UCSD-AML1 (cell line): ENCODE measurements around the gene FBXW2.
A peak's percentile ranks its signal among the peaks of the same experiment; 100 is the strongest.
"Not testable (repeated sequence)": the region's sequence is repeated elsewhere in the genome, so short reads cannot be mapped to it uniquely, and the experiment has no call there.

Experiments used
- DNase-seq: peaks from one replicate; lab custom pipeline; 2025; ENCODE audit not compliant: unreplicated experiment; lab: John Stamatoyannopoulos, UW

Gene FBXW2

DNA sequence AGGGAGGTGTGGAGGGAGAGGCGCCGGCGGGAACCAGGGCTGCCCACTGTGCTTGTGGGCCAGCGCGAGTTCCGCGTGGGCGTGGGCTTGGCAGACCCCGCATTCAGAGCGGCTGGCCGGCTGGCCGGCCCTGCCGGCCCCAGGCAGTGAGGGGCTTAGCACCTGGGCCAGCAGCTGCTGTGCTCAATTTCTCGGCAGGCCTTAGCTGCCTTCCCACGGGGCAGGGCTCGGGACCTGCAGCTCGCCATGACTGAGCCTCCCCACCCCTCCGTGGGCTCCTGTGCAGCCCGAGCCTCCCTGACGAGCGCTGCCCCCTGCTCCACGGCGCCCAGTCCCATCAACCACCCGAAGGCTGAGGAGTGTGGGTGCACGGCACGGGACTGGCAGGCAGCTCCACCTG, 46.9 kb downstream of the FBXW2 start:
- not testable (repeated sequence) for DNase-seq

DNA sequence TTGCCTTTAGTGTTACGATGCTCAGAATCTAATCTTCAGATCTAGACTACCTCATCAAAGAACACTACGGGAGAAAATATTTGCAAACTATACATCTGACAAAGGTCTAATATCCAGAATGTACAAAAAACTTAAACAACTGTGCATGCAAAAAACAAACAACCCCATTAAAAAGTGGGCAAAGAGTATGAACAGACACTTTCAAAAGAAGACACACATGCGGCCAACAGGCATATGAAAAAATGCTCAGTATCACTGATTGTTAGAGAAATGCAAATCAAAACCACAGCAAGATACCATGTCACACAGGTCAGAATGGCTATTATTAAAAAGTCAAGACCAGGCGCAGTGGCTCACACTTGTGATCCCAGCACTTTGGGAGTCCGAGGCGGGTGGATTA, 47.9 kb downstream of the FBXW2 start:
- no peak for DNase-seq

DNA sequence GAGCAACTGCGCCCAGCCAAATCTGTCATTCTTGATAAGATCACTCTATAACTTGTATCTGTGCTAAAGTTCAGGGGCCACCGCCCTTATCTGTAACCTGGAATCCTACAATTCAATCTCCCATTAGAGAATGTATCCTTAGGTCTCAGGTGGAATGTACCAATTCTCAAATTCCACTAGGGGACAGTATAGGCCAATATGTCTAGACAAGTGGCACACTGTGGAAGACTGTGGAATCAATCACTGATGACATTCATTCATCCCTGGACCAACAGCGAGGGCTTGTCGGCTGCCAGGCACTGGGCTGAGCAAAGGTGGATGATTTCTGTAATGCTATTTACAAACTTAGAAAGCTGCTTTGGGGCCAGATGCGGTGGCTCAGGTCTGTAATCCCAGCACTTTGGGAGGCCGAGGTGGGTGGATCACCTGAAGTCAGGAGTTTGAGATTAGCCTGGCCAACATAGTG, 50.2 kb downstream of the FBXW2 start:
- DNase-seq: no peak

DNA sequence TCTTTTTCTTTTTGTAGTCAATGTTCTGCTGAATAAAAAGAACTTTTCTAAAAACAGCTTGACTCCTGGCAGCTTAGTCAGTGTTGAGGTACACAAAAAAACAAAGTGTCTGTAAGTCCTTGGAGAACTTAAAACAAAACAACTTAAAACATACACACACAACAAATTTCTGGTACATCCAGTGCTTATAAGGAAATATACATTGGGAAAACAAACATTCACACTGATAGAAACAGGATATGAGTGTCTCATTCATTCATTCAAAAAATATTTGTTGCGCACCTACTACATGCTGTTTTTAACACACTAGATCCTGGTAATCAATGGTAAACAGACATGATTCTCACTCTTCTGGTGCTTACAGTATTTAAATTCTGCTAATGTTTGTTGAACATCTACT, 51.5 kb downstream of the FBXW2 start:
- DNase-seq: no peak

DNA sequence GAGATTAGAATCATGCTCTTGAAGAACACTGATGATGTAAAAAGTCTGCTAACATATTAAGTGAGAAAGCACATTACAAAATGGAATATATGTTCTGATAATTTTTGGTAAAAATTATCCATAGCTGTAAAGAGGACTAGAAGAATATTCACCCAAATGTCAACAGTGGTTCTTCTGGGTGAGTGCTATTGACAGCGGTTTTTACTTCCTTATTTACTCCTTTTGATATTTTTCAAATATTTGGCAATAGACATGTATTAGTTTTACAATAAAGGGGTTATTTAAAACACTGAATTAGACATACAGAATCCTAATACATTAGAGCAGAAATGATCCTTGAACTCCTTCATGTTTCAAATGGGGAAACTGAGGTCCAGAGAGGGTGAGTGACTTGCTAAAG, 52.0 kb downstream of the FBXW2 start:
- DNase-seq: no peak

DNA sequence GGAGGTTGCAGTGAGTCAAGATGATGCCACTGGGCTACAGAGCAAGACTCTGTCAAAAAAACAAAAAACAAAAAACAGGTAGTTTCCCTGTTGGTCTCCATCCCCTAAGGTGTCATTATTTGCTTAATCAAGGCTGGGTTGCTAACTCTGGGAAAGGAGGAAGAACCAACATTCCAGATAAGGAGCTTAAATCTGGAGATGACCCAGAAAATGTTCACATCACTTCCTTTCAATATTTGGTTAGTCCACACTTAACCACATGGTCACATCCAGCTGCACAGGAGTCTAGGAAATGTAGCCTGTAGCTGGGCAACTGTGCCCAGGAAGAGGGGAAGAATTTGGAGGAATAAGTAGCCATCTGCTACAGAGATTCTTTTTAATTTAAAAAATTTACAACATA, 53.1 kb downstream of the FBXW2 start:
- DNase-seq: no peak

DNA sequence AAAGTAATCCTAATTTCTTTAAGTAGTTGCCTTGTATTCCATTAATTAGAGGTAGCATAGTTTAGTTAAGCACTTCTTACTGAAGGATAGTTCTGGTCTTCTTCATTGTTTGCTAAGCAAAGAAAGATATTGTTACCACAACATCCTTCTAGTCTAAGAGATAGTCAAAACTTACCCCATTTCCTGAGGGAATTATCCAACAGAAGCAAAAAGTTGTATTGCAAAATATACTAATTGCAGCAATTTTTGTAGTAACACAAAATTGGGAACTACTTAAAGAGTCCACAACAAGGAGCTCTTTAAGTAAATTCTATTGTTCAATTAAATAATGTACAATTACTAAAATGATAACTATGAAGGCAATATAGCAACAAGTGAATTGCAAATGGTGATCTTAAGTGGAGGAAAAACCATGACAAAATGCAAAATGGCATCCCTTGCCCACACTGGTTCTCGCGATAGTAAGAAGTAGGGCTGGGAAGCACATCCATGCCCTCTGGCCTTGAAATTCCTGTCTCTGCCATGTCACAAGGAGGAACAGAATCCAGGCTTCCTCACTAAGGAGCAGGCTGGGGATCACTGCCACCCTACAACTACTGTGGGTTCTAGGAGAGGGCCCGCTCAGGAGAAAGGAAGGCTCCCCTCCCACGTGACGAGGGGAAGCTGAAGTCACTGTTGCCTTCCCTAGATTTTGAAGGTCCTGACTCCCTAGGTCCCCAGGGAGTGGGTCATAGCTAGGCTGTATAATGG, 55.6 kb downstream of the FBXW2 start:
- DNase-seq: no peak

DNA sequence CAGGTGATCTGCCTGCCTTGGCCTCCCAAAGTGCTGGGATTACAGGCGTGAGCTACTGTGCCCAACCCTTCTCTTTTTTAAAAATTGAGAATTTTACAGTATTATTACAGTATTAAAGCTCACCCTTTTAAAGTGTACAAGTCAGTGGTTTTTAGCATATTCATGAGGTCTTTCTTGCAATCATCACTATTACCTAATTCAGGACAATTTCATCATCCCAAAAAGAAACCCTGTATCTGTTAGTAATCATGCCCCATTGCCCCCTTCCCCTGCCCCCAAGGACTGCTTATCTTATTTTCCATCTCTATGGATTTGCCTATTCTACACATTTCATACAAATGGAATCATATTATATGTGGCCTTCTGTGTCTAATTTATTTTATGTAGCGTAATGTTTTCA, 56.3 kb downstream of the FBXW2 start:
- DNase-seq: no peak

DNA sequence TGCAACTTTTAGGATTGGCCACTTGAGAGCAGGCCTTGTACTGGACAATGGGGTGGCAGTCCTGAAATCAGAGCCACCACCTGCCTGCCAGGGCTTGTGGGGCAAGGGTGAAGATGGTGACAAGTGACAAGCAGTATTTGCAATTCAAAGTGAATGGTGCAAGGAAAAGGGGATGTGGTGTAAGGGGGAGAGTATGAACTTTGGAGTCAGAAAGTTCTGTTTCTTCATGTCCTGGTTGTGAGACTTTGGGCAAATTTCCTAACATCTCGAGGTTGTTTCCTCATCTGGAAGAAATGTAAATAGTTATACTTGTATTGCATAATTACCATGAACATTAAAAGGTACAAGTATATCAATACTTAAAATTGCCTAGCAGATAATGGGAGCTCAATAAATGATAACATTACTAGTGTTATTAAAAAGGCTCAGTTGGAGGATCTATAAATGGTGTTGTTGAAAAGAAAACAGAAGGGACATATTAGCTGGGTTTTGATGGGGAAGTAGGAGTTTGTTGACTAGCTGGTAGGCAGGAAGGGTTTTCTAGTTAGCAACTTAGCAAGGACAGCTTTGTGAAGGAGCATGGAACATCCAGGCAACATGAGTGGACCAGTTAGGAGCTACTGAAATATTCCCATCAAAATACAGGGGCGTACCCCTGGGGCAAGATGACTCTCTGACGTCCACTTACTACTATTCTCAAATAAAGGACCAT, 57.6 kb downstream of the FBXW2 start:
- peak; percentile 37 for DNase-seq

DNA sequence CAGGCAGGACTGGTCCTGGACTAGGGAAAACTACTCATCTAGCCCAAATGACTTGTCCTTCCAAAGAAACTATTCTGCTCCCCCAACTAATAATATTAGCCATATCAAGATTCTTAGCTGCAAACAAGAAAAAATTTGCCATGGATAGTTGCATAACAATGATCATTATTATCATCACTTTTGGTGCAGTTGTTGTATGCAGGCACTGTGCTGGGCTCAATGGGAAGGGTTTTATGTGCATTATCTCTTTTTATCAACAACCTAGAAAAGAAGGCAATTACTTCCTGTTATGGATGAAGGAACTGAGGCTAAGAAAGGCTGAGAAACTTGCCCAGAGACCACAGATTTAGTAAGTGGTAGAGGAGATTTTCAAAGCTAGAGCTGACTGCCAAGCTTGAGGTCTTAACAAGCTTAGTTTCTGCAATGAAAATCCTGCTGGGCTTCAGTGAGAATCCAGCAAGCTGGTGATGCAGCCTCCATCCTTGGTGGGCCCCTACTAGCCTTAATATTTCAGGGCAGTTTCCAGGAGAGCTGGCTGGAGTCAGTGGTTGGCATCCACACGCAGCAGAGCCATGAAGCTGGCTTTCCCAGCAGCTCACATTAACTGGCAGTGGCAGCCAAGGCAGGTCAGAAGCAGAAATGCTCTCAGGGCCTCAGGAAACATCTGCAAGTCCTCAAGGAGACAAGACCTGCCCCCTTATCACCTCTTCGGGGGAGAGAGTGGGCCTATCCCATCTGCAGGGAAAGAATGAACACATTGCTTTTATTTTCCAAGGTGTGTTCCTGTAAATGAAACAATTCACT, 58.4 kb downstream of the FBXW2 start:
- DNase-seq: no peak

DNA sequence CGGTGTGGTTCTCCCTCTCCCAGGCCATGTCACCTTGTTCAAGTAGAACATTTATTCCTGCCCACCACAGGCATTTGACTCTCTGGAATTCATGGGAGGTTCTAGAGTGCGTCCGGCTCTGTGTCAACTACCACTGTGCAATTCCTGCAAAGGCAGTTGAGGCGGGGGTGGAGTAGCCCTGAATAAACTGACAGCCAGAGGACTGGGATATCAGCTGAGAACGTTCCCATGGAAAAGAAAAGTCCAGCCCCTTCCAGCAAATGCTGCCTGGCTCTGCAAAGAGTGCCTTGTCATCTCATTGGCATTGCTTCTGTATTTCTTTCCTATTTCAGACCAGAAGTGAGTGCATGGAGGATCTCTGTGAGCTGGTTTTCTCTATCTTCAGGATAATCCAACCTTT, 60.0 kb downstream of the FBXW2 start:
- no peak for DNase-seq

DNA sequence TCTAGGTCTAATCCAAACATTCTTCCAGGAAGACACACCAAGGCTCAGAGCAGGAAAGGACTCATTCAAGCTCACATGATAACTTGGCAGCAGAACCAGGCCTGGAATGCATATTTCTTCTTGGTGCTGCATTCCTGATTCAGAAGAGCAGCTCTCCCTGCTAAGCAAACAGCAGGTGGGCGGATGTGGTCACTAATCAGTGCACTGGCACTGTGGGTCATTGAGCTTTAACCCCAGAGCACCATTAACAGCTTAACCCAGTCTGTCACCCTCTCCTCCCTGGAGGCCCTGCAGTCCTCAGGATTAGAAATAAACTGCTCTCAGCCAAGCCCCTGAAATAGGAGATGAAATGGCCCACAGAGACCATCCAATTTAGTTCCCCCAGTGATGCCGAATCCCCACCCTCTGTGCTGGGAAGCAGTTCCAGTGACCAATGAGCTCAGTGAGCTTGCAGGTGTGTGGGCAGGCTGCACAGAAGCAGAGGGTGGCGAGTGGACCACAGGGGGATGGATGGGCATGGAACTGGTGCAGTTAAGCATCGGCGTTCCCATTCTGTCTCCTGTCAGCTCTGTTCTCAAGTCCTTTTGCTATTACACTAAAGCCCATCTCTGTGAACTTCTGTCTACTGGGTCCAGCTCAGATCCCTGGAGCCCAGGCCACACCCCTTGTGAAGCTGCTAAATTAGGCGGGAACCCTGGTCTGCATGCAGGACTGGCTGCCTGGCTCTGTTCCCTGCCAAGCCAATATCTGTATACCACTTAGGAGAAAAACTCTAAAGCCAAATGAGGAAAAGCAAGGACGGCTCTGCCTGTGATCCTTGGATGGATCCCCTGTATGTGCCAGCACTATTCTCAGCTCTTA, 62.3 kb downstream of the FBXW2 start:
- no peak for DNase-seq

DNA sequence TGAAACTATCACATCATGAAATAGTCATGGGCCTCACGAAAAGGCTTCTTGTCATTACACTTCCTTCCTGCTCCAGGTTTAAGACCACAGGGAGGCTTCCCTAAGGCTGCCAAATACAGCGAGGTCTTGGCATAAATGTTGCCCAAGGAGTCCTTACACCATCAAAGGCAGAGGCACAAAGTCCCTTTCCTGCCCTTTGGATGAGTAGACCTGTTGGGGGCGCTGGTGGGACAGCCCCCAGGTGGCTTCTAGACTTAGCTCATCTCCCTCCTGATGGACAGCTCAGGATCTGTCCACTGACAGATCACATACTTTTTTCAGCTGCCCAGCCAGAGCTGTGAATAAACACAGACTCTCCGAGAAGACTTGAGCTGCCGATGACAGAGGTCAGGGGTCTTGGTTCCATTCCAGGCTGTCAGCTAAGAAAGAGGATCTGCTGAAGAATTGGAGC, 63.4 kb downstream of the FBXW2 start:
- no peak for DNase-seq

DNA sequence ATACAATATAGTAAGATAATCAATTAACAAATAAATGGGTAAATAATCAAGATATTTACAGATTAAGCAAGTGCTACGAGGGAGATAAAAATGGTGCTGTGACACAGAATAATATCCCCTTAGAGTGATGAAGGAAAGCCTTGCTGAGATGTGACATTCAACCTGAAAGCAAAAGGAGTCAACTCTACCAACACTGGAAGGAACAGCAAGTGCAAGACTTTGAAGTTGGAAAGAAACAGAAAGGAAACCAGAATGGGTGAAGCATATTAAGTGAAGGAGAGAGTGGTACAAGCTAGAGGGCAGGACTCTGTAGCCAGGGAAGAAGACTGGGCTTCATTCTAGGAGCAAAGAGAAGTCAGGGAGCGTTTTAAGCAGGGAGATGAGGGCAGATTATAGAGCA, 66.7 kb downstream of the FBXW2 start:
- DNase-seq: no peak

DNA sequence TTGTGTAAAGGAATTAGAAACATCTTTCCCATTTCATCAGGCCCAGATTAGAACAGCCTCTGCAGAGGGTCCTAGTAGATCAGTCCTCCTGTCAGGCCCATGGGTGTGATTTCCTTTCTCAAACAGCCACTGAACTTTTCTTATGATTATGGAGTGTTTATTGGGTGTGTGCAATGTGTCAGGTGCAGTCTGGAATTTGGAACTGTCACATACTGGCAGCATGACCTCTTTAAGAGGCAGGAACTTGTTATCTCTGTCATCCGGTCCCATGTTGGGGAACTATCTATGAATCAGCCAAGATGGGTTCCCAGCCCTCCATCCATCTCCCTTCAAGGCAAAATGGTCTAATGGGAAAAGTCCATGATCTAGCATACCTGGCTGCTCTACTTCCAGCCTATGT, 67.3 kb downstream of the FBXW2 start:
- DNase-seq: no peak

DNA sequence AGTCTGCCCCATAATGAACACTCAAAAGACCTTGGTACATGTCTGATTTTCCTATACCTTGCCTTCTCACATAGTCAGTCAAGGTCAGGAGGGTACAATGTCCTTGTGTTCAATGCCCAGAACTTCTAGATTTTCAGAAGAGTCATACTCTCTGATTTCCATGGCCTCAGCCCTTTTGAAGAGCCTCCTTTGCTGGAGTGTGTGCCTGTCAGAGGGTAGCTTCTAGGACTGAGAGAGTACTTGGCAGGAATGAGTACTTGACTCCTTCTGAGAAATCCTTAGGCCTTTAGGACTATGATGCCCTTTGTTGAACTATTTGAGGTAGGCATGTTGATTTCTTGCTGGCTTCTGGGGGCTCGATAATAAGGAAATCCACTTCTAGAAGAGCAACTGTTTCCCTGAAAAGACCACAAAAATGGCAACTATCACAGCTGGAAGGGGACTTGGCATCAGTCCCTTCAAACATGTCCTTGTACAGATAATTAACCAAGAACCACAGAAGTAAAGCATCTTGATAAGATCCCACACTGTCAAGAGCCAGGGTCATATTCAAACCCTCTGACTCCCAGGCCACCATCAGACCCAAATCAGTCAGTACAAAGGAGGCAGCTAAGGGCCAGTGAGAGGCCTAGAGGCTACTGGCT, 68.3 kb downstream of the FBXW2 start:
- DNase-seq: no peak

DNA sequence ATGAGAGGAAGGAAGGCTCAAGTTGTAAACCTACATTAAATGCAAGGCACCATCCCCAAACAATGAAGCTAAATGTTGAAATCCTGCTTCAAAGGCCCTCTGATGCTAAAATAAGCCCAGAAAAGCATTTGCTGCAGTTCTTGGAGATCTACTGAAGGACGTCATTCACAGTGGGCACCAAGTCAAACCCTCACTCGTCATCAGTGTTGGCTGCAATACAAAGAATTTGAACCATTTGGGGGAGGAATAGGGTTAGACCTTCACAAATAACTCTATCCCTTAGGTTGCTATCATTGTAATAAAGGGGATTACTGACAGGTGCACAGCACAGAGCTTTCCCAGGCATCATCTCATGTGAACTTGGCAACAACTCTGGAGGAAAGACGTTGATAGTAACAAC, 69.7 kb downstream of the FBXW2 start:
- DNase-seq: no peak

DNA sequence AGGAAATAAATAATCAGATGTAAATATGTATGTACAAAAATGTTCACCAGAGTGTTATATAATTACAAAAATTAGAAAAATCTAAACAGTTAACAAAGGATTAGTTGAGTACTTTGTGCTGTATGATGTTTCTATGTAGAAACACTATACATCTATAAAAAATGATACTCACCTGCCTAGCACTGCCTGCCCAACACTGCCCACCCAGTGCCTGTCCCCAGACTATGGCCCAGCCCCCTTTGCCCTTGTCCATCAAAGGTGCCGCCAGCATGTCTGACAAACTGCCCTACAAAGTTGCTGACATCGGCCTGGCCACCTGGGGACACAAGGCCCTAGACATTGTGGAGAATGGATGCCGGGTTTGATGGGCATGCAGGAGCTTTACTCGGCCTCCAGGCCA, 72.8 kb downstream of the FBXW2 start:
- DNase-seq: no peak

DNA sequence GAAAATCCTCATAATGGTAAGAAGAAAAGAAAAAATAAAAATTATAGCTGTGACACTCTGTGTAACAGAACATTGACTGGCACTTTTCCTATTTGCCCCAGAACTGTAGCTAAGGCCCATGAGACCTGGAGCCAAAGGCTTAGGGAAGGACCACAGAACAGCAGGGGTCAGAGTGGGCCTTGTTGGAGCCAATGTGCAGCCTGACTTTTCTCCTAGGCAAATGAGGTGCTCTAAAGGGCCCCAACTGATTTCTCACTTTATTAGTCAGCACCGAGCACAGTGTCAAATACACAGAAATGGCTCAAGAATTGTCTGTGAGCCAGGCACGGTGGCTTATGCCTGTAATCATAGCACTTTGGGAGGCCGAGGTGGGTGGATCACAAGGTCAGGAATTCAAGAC, 74.9 kb downstream of the FBXW2 start:
- no peak for DNase-seq

DNA sequence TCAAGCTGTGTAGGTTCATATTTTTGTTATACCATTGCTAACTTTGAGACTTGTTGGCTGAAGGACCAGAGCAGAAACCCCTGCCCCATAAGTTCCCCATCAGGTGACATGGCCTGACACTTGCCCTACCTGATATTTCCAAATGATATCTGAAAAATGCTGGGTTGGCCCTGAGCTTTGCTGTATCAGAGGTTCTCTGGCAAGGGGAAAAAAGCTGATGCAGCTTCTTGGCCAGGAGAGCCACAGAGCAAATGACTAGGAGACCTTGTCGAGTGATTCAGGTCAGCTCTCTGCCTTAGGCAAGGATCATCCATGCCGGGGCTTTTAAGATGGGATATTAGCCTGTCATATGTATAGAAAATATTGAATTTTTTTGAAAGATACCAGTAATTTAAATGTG, 76.0 kb downstream of the FBXW2 start:
- no peak for DNase-seq
